CD4-positive, alpha-beta T cell treated with Interleukin-1 beta for 1 hour (primary cell): Measurements from ENCODE around the gene ERV3-1.
A peak's percentile ranks its signal among the peaks of the same experiment; 100 is the strongest.
"Not testable (repeated sequence)": the region's sequence is repeated elsewhere in the genome, so short reads cannot be mapped to it uniquely, and the experiment has no call there.

Experiments used
- DNase-seq, 2 donors: peaks; one replicate each; pipeline ENCODE4 v3.0.0-alpha.2; 2020 to 2022

ERV3-1 gene

GRCh38 chr7:64999165-65000004 lies 7.1 kb downstream of the ERV3-1 start:
- DNase-seq, result peak; percentile 8 to 56

DNA sequence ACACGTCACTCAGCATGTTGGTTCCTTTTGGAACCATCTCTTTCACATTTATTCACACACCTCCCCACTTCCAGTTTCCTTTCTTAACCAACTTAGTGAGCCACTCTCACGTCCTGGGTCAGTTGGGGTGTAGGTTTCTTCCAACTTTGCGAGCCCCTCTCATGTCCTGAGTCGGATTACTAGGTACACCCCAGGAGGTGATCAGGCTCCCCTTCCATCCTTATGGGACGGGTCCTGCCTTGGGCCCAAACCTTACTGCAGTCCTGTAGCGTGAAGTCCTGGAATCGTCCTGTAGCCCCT lies 7.7 kb downstream of the ERV3-1 start:
- DNase-seq, result no peak

- no peak for DNase-seq
Measured at GRCh38 chr7:64997927-64998391, 8.5 kb downstream of the ERV3-1 start.

GRCh38 chr7:64997164-64997908 lies 9.2 kb downstream of the ERV3-1 start:
- DNase-seq, result no peak

- no peak for DNase-seq
Measured at GRCh38 chr7:64996305-64996704, 10.2 kb downstream of the ERV3-1 start.

- DNase-seq, result no peak
Measured at GRCh38 chr7:64993901-64994300, 12.6 kb downstream of the ERV3-1 start.

GRCh38 chr7:64992971-64993370 lies 13.5 kb downstream of the ERV3-1 start:
- no peak for DNase-seq

DNA sequence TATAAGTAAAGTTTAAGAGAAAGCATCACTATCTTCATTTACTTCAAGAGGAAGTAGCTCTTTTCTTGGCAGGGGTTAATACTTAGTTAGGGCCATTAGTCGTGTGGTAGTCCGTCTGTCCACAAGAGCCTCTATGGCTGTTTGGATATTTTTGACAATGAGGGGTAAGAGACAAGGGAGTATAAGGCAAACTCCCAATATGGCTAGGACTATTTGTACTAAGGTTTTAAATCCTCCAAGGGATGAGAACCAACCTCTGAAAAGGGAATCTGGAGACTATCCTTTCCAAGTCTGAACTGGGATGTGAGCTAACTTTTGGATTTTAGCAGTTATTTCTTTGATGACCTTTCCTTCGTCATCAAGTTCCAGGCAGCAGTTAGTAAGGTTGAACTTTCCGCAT lies 15.6 kb downstream of the ERV3-1 start, which contains the start of gene ZNF117:
Gene ZNF117, minus strand, starts transcription at position 101 of the 400 bp plus-strand sequence.
- DNase-seq, result no peak

DNA sequence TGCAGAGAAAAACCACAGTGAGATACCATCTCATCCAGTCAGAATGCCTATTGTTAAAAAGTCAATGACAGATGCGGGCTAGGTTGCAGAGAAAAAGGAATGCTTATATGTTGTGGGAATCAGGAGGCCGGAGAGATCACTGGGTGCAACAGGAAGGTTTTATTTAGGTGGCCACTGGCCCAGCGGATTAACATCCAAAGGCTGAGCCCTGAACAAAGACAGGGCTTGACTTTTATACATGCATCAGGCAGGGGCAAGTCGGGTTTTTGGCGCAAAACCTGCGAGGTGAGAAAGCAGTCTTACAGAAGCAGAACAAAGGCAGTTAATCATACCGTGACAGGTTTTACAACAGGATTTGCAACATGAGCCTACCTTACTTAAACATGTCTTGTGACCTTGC lies 16.3 kb downstream of the ERV3-1 start:
- no peak for DNase-seq

- no peak for DNase-seq
Measured at GRCh38 chr7:64978497-64979203, 27.8 kb downstream of the ERV3-1 start.

- no peak for DNase-seq
Measured at GRCh38 chr7:64965594-64965993, 40.9 kb downstream of the ERV3-1 start.

- no peak for DNase-seq
Measured at GRCh38 chr7:64959072-64959747, 47.3 kb downstream of the ERV3-1 start.

GRCh38 chr7:64951250-64951848 lies 55.1 kb downstream of the ERV3-1 start:
- DNase-seq, result peak in 1 of 2 donors; percentile 58

DNA sequence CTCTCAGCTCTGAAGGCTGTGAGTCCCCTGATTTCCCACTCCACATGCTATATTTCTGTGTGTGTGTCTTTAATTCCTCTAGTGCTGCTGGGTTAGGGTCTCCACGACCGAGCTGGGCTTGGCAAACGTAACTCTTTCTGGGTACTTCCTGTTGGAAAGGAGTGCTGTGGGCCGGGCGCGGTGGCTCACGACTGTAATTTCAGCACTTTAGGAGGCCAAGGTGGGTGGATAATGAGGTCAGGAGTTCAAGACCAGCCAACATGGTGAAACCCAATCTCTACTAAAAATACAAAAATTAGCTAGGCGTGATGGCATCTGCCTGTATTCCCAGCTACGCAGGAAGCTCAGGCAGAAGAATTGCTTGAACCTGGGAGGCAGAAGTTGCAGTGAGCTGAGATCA lies 55.8 kb downstream of the ERV3-1 start:
- not testable (repeated sequence) for DNase-seq

- DNase-seq, result not testable (repeated sequence)
Measured at GRCh38 chr7:64948774-64949173, 57.7 kb downstream of the ERV3-1 start.

GRCh38 chr7:64947252-64948000 lies 59.1 kb downstream of the ERV3-1 start:
- DNase-seq, result no peak

DNA sequence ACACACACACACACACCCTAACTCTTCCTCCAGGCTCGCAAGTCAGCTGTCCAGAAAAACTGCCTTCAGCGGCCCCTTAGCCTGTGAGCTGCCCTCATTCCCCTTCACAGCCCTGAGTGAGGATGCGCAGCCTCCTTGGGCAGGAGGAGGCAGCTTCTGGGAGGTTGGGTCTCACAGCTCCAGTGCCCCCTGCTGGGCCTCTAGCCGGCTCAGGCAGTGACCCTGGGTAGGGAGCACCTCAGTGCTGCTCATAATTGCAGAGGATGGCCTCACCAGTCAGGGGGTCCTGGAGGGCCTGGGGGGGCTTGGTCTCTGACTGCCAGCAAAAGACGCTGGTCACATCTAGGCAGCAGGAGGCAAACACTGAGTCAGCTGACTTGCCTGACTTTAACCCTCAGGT lies 59.7 kb downstream of the ERV3-1 start:
- DNase-seq, result peak in 1 of 2 donors; percentile 2

GRCh38 chr7:64945503-64946175 lies 60.8 kb downstream of the ERV3-1 start:
- no peak for DNase-seq

- DNase-seq, result not testable (repeated sequence)
Measured at GRCh38 chr7:64944667-64945502, 61.6 kb downstream of the ERV3-1 start.
